ENCODE measurements around the gene EEIG1.

The EEIG1 gene

DNA sequence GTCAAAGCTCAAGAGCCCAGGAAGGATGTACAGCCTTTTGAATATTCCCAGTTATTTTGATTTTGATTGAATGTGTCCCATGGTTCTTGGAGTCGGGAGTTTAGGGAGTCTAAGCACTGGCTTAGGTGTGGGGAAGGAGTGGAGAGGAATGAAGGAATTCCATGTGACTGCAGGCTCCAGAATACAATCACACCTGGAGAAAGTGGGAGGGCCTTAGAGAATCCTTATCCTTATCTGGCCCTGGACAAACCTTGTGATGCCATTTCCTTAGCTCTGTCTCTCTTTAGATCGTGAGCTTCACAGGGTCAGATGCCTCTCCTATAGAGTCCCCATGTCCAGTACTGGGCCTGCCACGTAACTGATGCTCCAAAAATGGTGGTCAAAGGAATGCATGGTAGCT lies 4.2 kb upstream of the EEIG1 start:
- H3K9me3 Mint-ChIP-seq: no peaks in the 10 kb centered on the region
- no peaks in the 10 kb centered on the region for H3K27me3 Mint-ChIP-seq (ENCODE audit: low read depth)
- peaks cover 24% of the 10 kb centered on the region for H3K4me1 Mint-ChIP-seq (ENCODE audit: low read depth)
- H3K4me3 Mint-ChIP-seq: no peak overlapping the region
- no peak overlapping the region for H3K27ac Mint-ChIP-seq
- no peaks in the 10 kb centered on the region for H3K36me3 Mint-ChIP-seq (ENCODE audit: low read depth)

DNA sequence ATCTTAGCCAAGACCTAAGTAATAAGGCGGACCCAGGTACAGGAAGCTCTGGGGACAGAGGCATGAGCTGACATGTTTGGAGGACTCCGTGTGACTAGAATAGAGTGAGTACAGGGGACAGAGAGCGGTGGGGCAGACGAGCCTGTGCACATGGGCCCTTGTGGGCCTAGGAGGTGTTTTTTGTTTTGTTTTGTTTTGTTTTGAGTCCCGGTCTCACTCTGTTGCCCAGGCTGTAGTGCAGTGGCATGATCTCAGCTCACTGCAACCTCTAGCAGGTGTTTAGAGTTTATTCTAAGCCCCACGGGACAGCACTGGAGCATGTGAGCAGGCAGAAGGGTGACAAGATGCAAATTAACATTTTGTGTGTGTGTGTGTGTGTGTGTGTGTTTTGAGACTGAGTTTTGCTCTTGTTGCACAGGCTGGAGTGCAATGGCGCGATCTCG lies 3.1 kb upstream of the EEIG1 start:
- H3K4me1 Mint-ChIP-seq (ENCODE audit: low read depth): peaks cover 29% of the 10 kb centered on the region
- no peak overlapping the region for H3K4me3 Mint-ChIP-seq
- H3K27me3 Mint-ChIP-seq (ENCODE audit: low read depth): no peaks in the 10 kb centered on the region
- H3K36me3 Mint-ChIP-seq (ENCODE audit: low read depth): peaks cover 7% of the 10 kb centered on the region
- H3K27ac Mint-ChIP-seq: peak overlapping the region; percentile 3
- no peaks in the 10 kb centered on the region for H3K9me3 Mint-ChIP-seq

- Mint-ChIP-seq H3K27me3 (ENCODE audit: low read depth) (no peaks in the 10 kb centered on the region), H3K27ac (peak overlapping the region; percentile 32), H3K36me3 (ENCODE audit: low read depth) (peaks cover 9% of the 10 kb centered on the region), H3K9me3 (no peaks in the 10 kb centered on the region), H3K4me3 (peak overlapping the region; percentile 9), H3K4me1 (ENCODE audit: low read depth) (peaks cover 34% of the 10 kb centered on the region)
Observed at GRCh38 chr9:127982912-127983311, 2.1 kb upstream of the EEIG1 start.

GRCh38 chr9:127981559-127982121 lies 851 bp upstream of the EEIG1 start:
- Mint-ChIP-seq H3K36me3 (ENCODE audit: low read depth) (peaks cover 12% of the 10 kb centered on the region), H3K4me3 (peak overlapping the region; percentile 89), H3K27me3 (ENCODE audit: low read depth) (no peaks in the 10 kb centered on the region), H3K4me1 (ENCODE audit: low read depth) (peaks cover 41% of the 10 kb centered on the region), H3K9me3 (no peaks in the 10 kb centered on the region), H3K27ac (peak overlapping the region; percentile 90)

DNA sequence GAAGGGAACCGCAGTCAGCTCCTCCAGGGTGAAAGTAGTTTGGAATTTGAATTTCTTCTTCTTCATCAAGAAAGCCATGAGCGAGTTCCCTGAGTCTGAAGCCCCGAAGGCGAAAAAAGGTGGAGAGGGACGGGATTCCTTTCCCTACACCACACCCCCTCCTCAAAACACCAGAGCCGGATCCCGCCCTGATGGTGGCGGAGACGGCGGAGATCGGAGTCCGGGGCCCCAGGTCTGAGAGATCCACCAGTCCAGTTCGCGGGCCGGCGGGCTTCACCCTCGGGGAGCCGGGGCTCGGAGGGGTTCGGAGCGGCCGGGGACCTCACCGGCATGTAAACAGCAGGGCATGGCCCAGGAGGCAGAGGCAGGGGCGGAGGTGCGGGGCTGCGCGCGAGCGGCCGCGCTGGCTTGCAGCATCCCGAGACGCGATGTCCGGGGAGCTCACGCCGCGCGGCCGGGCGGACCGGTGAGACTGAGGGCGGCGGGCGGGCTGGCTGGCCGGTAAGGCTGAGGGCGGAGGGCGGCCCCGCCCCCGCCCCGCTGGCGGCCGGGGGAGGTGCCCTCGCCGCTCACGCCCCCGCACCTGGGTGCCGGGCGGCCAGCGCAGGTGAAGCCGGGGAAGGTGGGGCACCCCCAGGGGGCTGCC lies 606 bp downstream of the EEIG1 start:
- Mint-ChIP-seq H3K27ac (peak overlapping the region; percentile 76), H3K9me3 (no peaks in the 10 kb centered on the region), H3K27me3 (ENCODE audit: low read depth) (no peaks in the 10 kb centered on the region), H3K36me3 (ENCODE audit: low read depth) (peaks cover 26% of the 10 kb centered on the region), H3K4me3 (peak overlapping the region; percentile 90), H3K4me1 (ENCODE audit: low read depth) (peaks cover 55% of the 10 kb centered on the region)

DNA sequence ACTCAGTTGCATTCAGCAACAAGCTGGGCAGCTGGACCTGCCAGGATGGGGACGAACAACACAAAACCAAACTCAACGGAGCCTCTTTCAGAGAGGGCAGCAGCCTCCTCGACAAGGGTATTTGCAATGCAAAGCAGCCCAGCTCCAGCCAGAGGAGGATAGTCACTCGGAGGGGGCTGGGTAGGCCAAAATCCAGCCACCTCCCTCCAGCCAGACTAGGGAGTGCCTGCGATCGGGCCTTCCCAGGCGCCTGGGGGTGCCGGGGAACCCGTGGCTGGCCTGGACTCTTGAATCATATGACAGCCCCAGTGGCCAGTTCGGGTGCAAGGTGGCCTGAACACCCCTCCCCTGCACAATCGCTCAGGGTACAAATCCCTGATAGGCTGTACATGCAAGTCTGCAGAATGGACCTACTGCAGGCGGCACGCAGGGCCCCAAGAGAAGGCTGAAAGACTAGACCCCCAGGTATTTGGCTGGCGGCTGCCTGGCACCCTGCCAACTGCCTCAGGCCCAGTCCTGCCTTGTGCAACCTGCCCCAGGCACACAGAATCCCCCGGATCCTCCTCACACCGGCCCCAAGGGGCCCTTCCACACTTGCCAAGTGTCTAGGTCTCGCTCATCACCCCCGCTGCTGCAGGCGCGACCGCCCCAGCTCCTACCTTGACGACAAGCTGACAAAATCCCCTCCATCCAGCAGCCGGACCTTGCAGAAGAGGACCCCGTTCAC lies 1.3 kb downstream of the EEIG1 start:
- Mint-ChIP-seq H3K27me3 (ENCODE audit: low read depth) (no peaks in the 10 kb centered on the region), H3K36me3 (ENCODE audit: low read depth) (peaks cover 30% of the 10 kb centered on the region), H3K27ac (peak overlapping the region; percentile 76), H3K4me1 (ENCODE audit: low read depth) (peaks cover 57% of the 10 kb centered on the region), H3K9me3 (no peaks in the 10 kb centered on the region), H3K4me3 (peak overlapping the region; percentile 90)

DNA sequence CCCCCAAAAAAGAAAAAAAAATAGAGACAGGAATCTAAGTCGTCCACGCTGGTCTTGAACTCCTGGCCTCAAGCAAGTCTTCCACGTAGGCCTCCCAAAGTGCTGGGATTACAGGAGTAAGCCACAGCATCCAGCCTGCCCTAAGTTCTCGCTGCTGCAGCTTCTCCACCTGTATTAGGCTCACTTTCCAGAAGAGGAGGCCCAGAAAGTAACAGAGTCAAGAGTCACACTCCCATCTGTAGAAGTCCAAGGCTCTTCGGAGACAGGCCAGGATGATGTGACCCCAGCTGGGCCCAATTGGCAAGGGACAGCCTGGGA lies 1.8 kb downstream of the EEIG1 start:
- peaks cover 62% of the 10 kb centered on the region for H3K4me1 Mint-ChIP-seq (ENCODE audit: low read depth)
- peaks cover 35% of the 10 kb centered on the region for H3K36me3 Mint-ChIP-seq (ENCODE audit: low read depth)

GRCh38 chr9:127977884-127978647 lies 2.7 kb downstream of the EEIG1 start:
- H3K36me3 Mint-ChIP-seq (ENCODE audit: low read depth): peaks cover 35% of the 10 kb centered on the region
- peaks cover 59% of the 10 kb centered on the region for H3K4me1 Mint-ChIP-seq (ENCODE audit: low read depth)
- peak overlapping the region; percentile 90 for H3K4me3 Mint-ChIP-seq
- H3K27ac Mint-ChIP-seq: peak overlapping the region; percentile 59
- no peaks in the 10 kb centered on the region for H3K27me3 Mint-ChIP-seq (ENCODE audit: low read depth)
- no peaks in the 10 kb centered on the region for H3K9me3 Mint-ChIP-seq

More for the DNA sequence above, 1.8 kb downstream of the EEIG1 start:
- H3K27ac Mint-ChIP-seq: peak overlapping the region; percentile 68
- H3K4me3 Mint-ChIP-seq: peak overlapping the region; percentile 90
- H3K27me3 Mint-ChIP-seq (ENCODE audit: low read depth): no peaks in the 10 kb centered on the region
- H3K9me3 Mint-ChIP-seq: no peaks in the 10 kb centered on the region

DNA sequence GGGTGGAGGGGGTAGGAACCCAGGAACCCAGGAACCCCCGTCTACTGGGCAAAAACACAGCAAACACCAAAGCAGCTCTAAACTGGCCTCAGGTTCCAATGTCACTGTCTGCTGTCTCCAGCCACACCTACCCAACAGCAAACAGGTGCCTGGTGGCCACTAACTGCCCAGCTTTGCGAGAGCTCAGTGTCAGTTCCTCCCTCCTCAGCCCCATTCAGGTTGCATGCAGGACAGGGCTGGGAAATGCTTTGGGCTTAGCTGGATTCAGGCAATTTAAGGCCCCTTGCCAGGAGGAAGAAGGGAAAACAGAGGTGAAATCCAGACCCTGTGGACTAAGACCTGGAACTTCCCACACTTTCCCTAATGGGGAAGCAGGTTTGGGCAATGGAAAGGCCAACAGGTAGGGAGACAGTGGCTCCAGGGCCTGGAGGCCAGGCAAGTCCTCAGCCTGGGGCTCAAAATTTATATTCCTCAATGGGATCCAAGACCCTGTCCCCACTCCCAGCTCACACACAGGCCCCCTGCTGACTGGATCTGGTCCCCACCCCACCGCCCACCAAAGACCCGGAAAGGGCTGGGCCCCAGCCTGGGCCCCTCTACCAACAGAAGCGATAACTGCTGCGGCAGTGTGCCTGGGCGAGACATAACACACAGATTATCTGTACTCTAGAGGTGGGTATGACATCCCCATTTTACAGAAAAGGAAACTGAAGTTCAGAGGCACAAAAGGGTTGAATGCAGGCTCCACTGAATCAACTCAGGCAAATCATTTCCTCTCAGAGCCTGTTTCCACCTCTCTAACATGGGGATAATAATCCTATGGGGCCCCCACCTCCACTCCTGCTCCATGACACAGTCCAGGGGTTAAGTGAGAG lies 3.5 kb downstream of the EEIG1 start:
- peak overlapping the region; percentile 59 for H3K27ac Mint-ChIP-seq
- no peaks in the 10 kb centered on the region for H3K9me3 Mint-ChIP-seq
- H3K36me3 Mint-ChIP-seq (ENCODE audit: low read depth): peaks cover 37% of the 10 kb centered on the region
- peaks cover 61% of the 10 kb centered on the region for H3K4me1 Mint-ChIP-seq (ENCODE audit: low read depth)
- H3K4me3 Mint-ChIP-seq: peak overlapping the region; percentile 90
- H3K27me3 Mint-ChIP-seq (ENCODE audit: low read depth): no peaks in the 10 kb centered on the region

DNA sequence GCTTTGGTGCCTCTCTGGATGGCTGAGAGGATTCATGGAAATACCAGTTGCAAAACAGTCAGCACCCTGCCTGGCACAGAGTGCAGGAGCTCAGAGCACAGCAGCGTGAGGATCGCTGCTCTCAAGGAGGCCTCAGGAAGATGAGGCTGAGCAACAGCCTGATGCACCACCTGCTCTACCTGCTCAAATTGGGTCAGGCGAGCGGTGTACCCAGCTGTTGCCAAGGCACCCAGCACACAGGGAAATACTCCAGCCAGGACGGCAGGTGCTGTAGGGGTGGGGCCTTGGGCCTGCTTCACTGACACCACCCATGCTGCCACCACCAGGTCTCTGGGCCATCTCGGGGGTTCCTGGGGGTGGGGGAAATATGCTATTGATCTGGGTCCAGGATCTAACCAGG lies 4.3 kb downstream of the EEIG1 start:
- peak overlapping the region; percentile 90 for H3K4me3 Mint-ChIP-seq

DNA sequence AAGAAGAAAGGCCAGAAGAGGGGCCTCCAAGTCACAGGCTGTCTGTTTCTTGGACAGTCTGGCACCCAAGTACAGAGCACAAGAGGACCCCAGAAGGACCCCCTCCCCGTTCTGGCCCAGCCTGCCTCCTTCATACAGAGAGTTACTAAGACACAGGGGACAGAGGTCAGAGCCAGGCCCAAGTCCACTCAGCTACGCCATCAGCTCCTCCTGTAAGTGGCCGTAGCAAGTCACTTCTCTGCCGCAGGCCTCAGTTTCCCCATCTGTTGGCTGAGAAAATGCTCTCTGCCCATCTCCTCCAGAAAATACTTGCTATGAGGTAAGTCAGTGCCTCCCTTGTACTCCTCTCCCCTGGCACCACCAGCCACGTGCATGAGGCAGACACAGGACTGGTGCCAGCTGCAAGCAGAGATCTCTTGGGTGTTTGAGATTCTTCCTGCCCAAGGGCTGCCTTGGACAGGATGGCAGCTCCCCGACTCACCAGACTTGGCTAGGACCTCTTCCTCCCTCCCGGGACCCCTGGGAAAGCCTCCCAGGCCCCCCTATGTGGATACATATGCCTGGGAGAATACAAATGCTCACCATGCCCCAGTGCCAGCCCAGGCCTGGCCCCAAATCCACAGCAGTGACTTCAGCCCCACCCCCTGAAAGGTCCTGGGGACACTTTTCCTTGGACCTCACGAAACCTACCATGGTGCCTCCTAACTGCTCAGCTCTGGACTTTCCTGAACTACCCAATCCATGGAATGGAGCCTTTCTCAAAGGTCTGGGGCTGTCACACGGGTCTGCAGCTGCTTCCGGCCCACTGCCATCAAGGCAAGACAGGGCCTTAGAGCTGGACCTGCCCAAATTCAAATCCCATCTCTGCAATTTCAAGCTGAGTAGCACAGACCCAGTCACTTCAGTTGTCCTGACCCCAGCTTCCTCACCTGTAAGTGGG lies 5.1 kb downstream of the EEIG1 start:
- no peaks in the 10 kb centered on the region for H3K9me3 Mint-ChIP-seq
- peak overlapping the region; percentile 68 for H3K27ac Mint-ChIP-seq
- peaks cover 66% of the 10 kb centered on the region for H3K4me1 Mint-ChIP-seq (ENCODE audit: low read depth)
- peaks cover 43% of the 10 kb centered on the region for H3K36me3 Mint-ChIP-seq (ENCODE audit: low read depth)
- H3K4me3 Mint-ChIP-seq: peak overlapping the region; percentile 90
- H3K27me3 Mint-ChIP-seq (ENCODE audit: low read depth): no peaks in the 10 kb centered on the region

More for the DNA sequence above, 4.3 kb downstream of the EEIG1 start:
- no peaks in the 10 kb centered on the region for H3K27me3 Mint-ChIP-seq (ENCODE audit: low read depth)
- H3K27ac Mint-ChIP-seq: peak overlapping the region; percentile 36
- H3K36me3 Mint-ChIP-seq (ENCODE audit: low read depth): peaks cover 43% of the 10 kb centered on the region
- no peaks in the 10 kb centered on the region for H3K9me3 Mint-ChIP-seq
- peaks cover 64% of the 10 kb centered on the region for H3K4me1 Mint-ChIP-seq (ENCODE audit: low read depth)

DNA sequence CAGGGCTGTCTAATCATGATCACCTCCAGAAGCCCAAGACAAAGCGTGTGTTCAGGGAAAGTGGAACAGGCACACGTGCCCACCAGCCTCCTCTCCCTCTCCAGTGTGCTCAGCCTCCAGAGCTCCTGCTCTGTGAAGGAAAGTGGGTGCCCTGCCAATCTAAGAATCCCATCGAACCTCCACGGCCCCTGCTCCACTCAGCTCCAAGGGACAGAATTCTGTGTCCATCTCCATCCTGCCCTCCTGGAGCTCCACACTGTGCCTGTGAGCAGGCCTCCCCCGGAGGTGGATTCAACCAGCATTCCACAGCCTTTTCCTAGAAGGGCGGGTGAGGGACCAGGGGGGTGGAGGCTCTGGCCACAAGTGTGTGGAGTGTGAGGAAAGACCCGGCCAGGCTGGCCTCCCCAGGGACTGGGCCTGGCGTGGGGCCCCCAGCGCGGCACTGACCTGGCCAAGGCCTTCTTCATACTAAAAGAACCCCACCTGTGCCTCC lies 6.0 kb downstream of the EEIG1 start:
- Mint-ChIP-seq H3K9me3 (no peaks in the 10 kb centered on the region), H3K27ac (peak overlapping the region; percentile 80), H3K4me3 (peak overlapping the region; percentile 90), H3K36me3 (ENCODE audit: low read depth) (peaks cover 41% of the 10 kb centered on the region), H3K27me3 (ENCODE audit: low read depth) (no peaks in the 10 kb centered on the region), H3K4me1 (ENCODE audit: low read depth) (peaks cover 73% of the 10 kb centered on the region)
